OCI-LY7 (cell line): ENCODE measurements around the gene SCRT2.

ENCODE experiments used
- CTCF ChIP-seq: fragments of 200-600 bp; sonication (generic); conservative IDR thresholded peaks from 2 replicates; pipeline ENCODE4 v1.5.1; 2014; ENCODE audit warnings: mild to moderate bottlenecking, antibody characterized with exemption, low read length, moderate library complexity, mixed read lengths
- EZH2phosphoT487 ChIP-seq: fragments of 200-600 bp; sonication (generic); IDR thresholded peaks from 2 replicates; pipeline ENCODE4 v1.6.1; 2018; ENCODE audit warnings: low read depth, borderline replicate concordance, mild to moderate bottlenecking, mixed run types, antibody characterized with exemption, low read length, moderate library complexity, mixed read lengths

- no peak for TF ChIP-seq CTCF
- no peak for TF ChIP-seq EZH2phosphoT487
These were observed 28.1 kb downstream of the SCRT2 start for GRCh38 chr20:647479-648019.
